Fibroblast of lung (primary cell): ENCODE data around the gene ELK3. TPM values are rescaled to one million over a fixed set of nuclear protein-coding genes. Genes with fewer than 3 reads are reported as not detected.

Experiments
- DNase-seq, 2 donors: peaks; one replicate each; pipeline versions ENCODE4 v3.0.0 to v3.0.0-alpha.2; 2010; ENCODE audit warnings: low read depth in 2 of 2
- H2AFZ ChIP-seq: 2 replicates; pipeline ENCODE4 v1.5.1; 2012; ENCODE audit warnings: low read length, control low read depth, inconsistent platforms
- H3K27ac ChIP-seq: 2 replicates; pipeline ENCODE4 v1.5.1; 2011; ENCODE audit warnings: low read length, control low read depth; ENCODE audit not compliant: insufficient read depth
- H3K27me3 ChIP-seq: 2 replicates; pipeline ENCODE4 v1.5.1; 2011; ENCODE audit warnings: mild to moderate bottlenecking, low read length; ENCODE audit not compliant: control insufficient read depth, insufficient read depth
- H3K36me3 ChIP-seq: 2 replicates; pipeline ENCODE4 v1.5.1; 2011; ENCODE audit warnings: low read length; ENCODE audit not compliant: control insufficient read depth, insufficient read depth
- H3K4me1 ChIP-seq: 2 replicates; pipeline ENCODE4 v1.5.1; 2011; ENCODE audit warnings: low read length; ENCODE audit not compliant: control insufficient read depth, insufficient read depth; ENCODE audit errors: extremely low read depth
- H3K4me2 ChIP-seq: 2 replicates; pipeline ENCODE4 v1.5.1; 2011; ENCODE audit warnings: low read length, control low read depth; ENCODE audit not compliant: insufficient read depth; ENCODE audit errors: extremely low read depth
- H3K4me3 ChIP-seq, 4 experiments: fragments of 200-600 bp in 1 of 4; sonication (generic) in 1 of 4; replicated peaks in 1 of 4; 2 replicates each; pipeline ENCODE4 v1.5.1; 2011 to 2016; ENCODE audit warnings: low read length in 4 of 4, low read depth in 3 of 4, mild to moderate bottlenecking in 3 of 4, control low read depth in 2 of 4, inconsistent platforms in 1 of 4, mixed read lengths in 1 of 4; ENCODE audit not compliant: insufficient read depth in 1 of 4; ENCODE audit errors: control extremely low read depth in 1 of 4
- H3K79me2 ChIP-seq: 2 replicates; pipeline ENCODE4 v1.5.1; 2012; ENCODE audit warnings: mild to moderate bottlenecking, low read length, inconsistent platforms; ENCODE audit not compliant: control insufficient read depth, insufficient read depth
- H3K9ac ChIP-seq: 2 replicates; pipeline ENCODE4 v1.5.1; 2011; ENCODE audit warnings: mild to moderate bottlenecking, low read length, control low read depth; ENCODE audit not compliant: insufficient read depth
- H3K9me3 ChIP-seq: 2 replicates; pipeline ENCODE4 v1.5.1; 2012; ENCODE audit warnings: low read depth, low read length; ENCODE audit not compliant: control insufficient read depth, insufficient read depth
- H4K20me1 ChIP-seq: 2 replicates; pipeline ENCODE4 v1.5.1; 2011; ENCODE audit warnings: low read length; ENCODE audit not compliant: control insufficient read depth, insufficient read depth; ENCODE audit errors: extremely low read depth
- CTCF ChIP-seq, 2 donors: IDR thresholded peaks in 1 of 2; conservative IDR thresholded peaks in 1 of 2; 1 replicate in 1 of 2; 2 replicates in 1 of 2; pipeline ENCODE4 v1.5.1; 2011 to 2012; ENCODE audit warnings: low read length in 2 of 2, control low read depth in 1 of 2, inconsistent platforms in 1 of 2, low read depth in 1 of 2, mild to moderate bottlenecking in 1 of 2
- EZH2 ChIP-seq: IDR thresholded peaks from 2 replicates; pipeline ENCODE4 v1.5.1; 2012; ENCODE audit warnings: low read length, control low read depth, mild to moderate bottlenecking; ENCODE audit errors: missing control alignments
- polyA plus RNA-seq, 2 donors: library from polyadenylated mRNA; depleted of rRNA in 1 of 2; stranded (reverse) in 1 of 2; unstranded in 1 of 2; fragments of >200 nt; gene quantifications; 2 replicates each; pipeline ENCODE4 v1.2.1, GENCODE V29; 2011 to 2012; ENCODE audit warnings: missing spikeins in 1 of 2
- total RNA-seq: library from RNA; depleted of rRNA; stranded (reverse); fragments of >200 nt; gene quantifications from 2 replicates; pipeline ENCODE4 v1.2.1, GENCODE V29; 2014

ELK3 gene
- total and polyA plus RNA-seq, 2 donors (not counting 1 experiment from before 2014, with no cell fraction given), result 14.7 to 27.9 TPM

DNA sequence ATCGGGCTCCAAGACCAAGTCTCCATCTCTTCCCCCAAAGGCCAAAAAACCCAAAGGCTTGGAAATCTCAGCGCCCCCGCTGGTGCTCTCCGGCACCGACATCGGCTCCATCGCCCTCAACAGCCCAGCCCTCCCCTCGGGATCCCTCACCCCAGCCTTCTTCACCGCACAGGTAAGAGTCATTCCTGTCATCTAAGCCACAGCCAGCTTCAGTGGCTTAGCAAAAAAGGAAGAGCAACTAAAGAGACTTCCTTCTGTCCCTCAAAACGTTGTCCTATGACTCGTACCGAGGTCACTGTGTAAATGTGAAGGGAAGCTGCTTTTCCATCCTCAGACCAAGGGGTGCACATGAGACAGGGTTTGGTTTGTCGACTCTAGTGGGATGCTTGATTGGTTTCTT lies 53.4 kb downstream of the ELK3 start:
- no peak for TF ChIP-seq CTCF (conservative IDR thresholded peaks at IDR 0.05 in 1 of 2, IDR thresholded peaks at IDR 0.05 in 1 of 2; ENCODE audit: low read depth in 1 of 2, low read length in 2 of 2)
- TF ChIP-seq EZH2, result no peak
- H3K9ac ChIP-seq, result no peak overlapping the region
- no peaks in the 10 kb centered on the region for H4K20me1 ChIP-seq
- H3K9me3 ChIP-seq, result no peaks in the 10 kb centered on the region
- peaks cover 17% of the 10 kb centered on the region for H3K4me1 ChIP-seq
- peak overlapping the region; percentile 65 for H3K27ac ChIP-seq
- H3K36me3 ChIP-seq, result peaks cover 8% of the 10 kb centered on the region
- no peak overlapping the region for H3K4me2 ChIP-seq
- peaks cover 66% of the 10 kb centered on the region for H3K79me2 ChIP-seq
- DNase-seq, result peak; percentile 39 to 43
- H2AFZ ChIP-seq, result no peak overlapping the region
- no peak overlapping the region for H3K4me3 ChIP-seq
- H3K27me3 ChIP-seq, result no peaks in the 10 kb centered on the region

GRCh38 chr12:96248136-96248931 lies 54.2 kb downstream of the ELK3 start:
- Histone ChIP-seq H3K27ac (peak overlapping the region; percentile 74), H3K36me3 (peaks cover 8% of the 10 kb centered on the region), H4K20me1 (no peaks in the 10 kb centered on the region)

More at GRCh38 chr12:96248136-96248931, 54.2 kb downstream of the ELK3 start:
- DNase-seq, result no peak
- Histone ChIP-seq H3K9ac (no peak overlapping the region), H3K4me2 (no peak overlapping the region), H3K9me3 (no peaks in the 10 kb centered on the region), H3K4me3 (no peak overlapping the region), H2AFZ (no peak overlapping the region), H3K4me1 (peaks cover 12% of the 10 kb centered on the region), H3K79me2 (peaks cover 61% of the 10 kb centered on the region), H3K27me3 (no peaks in the 10 kb centered on the region)
- TF ChIP-seq CTCF (conservative IDR thresholded peaks at IDR 0.05 in 1 of 2, IDR thresholded peaks at IDR 0.05 in 1 of 2; ENCODE audit: low read depth in 1 of 2, low read length in 2 of 2) (no peak), EZH2 (no peak)
